NCI-H345 treated with DMSO at 0.1 percent for 48 hours (cell line): ENCODE data around the gene BBLN.
"Not testable (repeated sequence)": the region's sequence is repeated elsewhere in the genome, so short reads cannot be mapped to it uniquely, and the experiment has no call there.

Experiments used
- DNase-seq: peaks from one replicate; lab custom pipeline; 2025; ENCODE audit not compliant: unreplicated experiment; lab: John Stamatoyannopoulos, UW

The BBLN gene

DNA sequence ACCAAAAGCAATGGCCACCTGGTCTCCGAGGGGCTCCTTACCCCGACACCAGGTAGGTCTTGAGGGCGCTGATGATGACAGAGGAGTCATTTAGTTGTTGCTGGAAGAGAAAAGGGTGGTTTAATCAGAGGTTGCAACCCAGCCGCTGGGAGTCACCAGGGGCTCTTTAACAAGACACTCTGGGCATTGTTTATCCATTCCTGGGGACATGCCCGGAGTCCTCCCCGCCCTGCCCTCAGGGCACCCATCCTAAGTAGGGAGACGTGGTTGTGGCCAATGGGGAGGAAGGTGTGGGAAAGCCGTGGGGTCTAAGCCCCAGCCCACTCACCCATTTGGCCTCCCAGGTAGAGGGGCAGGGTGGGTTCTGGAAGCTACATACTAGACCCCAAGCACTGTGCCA is 35.6 kb upstream of the BBLN start:
- DNase-seq, result no peak

DNA sequence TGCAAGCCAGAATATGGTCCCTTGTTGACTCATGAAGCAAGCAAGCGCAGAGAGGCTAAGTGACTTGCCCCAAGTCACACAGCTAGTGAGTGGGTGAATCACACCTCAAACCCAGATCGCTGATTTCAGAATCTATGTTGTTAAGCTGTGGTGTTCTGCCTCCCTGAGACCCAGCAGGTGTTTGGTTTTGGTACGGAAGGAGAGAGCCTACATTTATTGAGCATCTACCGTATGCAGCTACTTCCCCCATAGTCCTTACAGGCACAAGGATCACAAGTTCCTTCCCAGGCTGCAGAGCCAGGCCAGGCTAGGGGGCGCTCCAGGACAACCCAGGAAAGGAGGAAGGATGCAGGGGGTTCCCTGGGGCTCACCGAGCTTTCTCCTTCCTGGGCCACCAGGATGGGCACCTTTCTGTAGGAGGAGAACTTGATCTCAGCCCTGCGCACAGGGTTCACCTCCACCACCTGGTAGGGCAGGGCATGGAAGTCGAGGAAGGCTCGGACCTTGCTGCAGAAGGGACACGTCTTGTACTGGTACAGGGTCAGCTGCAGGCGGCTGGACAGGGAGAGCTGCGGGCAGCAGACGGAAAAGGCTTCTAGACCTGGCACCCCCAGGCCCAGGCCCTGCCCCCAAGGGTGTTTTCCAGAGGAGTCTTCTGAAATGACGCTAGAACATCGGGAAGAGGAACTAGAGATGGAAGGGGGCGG is 35.0 kb upstream of the BBLN start:
- DNase-seq, result no peak

DNA sequence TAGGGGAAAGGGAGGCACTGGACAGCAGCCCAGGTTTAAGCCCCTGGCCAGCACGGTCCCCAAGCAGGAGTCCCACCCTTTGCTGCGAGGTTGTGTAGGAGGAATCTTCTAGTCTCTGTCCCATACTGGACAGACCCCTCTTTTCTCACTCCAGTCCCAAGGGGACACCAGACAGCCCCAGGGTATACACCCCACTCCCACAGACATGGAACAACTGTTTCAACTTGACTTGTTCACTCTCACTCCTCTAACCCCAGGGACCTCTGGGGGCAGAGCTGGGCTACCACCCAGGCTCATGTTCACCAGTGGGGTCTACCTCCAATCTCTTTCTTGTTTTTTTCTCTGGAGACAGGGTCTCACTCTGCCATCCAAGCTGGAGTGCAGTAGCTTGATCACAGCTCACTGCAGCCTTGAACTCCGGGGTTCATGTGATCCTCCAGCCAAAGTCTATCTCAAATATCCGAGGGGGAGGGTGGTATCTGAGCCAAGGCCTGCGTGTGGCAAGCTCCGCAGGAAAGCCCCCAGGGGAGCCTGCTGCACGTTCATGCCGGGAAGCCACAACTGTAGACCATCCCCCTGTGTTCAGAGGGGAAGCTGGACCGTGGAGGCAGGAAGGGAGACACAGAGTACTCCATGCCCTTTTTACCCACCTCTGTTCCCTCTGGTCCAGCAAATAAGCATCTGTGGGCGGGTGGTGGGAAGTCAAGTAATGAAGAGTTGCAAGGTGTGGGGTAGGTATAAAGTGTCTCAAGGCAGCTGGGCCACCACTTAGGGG is 34.3 kb upstream of the BBLN start:
- no peak for DNase-seq

DNA sequence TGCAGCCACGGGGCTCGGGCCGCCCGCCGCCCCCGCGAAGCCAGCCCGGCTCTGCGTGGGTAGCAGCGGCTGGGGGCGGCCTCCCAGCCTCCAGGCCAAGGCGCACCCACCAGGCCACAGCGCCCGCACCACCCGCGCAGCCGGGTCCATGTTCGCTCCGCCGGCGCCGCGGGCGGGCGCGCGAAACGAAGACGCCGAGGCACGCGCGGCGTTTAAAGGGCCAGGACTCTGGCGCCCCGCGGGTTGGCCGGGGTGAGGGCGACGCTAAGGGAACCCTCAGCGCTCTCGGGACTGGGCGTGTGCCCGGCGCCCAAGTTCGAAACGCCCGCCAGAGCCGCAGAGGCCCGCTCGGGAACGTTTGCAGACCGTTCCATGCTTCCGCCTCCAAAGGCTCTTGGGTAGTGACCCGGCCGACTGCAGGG is 32.5 kb upstream of the BBLN start, which contains the start of gene PTGES2:
Gene PTGES2 (minus strand): TSS at position 162 of the 422 bp plus-strand sequence. CDS start 12 bp downstream, at position 150.
- peak; percentile 63 for DNase-seq

DNA sequence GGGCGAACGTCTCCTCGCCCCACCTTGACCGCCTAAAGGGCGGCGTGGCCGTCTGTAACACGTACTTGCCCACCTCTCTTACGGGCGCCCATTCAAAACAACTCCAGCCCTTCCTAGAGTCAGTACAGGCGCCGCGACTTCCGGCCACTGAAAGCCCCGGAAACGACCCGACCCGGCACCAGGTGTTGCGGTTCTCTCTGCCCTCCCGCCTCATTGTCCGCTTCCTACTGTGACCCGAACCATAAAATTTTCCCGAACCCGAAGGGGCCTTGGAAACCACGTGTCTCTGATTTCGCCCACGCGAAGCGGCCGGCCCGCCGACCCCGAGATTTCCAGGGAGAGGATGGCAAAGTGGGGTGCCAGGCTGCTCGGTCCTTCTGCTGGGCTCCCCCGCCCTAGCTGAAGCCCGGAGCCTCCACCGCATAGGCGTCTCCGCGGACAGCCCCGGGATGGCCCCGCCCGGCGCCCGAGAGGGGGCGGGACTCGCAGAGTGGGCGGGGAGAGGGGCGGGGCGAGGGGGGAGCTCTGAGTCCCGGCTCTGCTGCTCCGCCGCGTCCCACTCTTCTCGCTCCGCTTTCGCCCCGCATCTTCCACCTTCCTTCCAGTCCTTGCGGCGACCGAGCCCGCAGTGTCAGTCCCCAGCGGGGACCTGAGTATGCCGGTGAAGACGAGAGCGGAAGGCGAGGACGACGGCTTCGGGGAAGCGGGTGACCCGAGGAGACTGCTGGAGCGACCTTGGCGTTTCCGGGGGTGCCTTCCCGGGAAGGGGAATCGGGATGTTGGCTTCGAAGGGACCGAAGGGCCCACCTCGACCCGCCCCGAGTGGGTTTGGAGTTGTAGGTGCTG is 31.9 kb upstream of the BBLN start:
- peak; percentile 82 for DNase-seq

DNA sequence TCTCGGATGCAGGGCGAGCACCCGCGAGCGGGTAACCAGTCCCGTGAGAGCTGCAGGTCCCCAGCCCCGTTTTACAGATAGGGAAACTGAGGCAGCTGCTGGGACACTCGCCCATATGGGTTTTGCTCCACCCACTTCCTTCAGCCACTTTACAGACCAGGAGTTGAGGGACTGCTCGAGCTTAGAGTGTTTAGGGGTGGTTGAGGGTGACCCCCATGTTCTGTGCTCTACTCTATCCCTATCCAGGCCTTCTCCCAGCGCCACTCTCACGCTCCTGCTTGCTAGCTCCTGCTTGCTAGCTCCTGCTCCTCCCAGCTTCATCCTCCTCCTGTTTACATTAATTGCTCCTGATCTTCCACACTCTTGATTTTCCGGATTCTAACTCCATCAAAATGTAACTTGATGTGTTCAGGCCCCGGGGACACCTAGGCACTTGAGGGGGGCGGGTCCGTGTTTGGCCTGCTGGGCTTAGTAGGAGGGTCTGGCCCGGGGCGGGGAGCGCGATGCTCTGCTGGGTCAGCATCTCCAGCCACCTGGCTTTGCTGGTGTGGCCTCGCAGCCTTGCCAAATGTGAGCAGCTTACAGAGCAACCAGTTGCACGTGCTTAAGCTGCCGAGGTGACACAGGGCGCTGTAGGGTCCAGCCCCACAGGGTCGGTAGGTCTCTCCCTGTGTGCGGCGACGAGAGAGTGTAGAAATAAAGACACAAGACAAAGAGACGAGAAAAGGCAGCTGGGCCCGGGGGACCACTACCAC is 31.1 kb upstream of the BBLN start:
- DNase-seq, result no peak

DNA sequence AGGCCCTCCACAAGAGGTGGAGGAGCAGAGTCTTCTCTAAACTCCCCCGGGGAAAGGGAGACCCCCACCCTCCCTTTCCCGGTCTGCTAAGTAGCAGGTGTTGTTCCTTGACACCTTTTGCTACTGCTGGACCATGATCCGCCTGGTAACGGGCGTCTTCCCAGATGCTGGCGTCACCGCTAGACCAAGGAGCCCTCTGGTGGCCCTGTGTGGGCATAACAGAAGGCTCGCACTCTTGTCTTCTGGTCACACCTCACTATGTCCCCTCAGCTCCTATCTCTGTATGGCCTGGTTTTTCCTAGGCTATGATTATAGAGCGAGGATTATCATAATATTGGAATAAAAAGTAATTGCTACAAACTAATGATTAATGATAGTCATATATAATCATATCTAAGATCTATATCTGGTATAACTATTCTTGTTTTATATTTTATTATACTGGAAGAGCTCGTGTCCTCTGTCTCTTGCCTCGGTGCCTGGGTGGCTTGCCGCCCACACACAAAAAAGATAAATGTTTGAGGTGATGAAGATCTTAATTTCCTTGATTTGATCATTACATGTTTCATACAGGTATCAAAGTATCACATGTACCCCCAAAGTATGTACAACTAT is 30.0 kb upstream of the BBLN start:
- not testable (repeated sequence) for DNase-seq

DNA sequence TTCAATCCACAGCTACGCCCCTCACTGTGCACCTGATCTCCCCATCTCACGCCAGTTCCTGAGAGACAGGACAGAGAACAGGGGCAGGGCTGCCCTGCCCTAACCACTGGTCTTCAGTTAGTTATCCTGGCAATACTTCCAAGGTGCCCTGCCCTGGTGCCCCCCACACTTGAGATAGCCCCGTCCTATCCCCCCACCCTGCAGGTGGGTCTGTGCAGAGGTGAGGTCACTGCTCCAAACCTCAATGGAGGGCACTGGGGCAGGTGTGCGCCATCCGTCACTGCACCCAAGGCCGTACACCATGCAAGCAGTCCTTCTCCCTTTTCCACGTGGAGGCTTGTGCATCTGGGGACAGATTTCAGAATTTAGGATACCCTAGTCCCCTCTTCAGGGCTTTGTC is 29.4 kb upstream of the BBLN start:
- not testable (repeated sequence) for DNase-seq

DNA sequence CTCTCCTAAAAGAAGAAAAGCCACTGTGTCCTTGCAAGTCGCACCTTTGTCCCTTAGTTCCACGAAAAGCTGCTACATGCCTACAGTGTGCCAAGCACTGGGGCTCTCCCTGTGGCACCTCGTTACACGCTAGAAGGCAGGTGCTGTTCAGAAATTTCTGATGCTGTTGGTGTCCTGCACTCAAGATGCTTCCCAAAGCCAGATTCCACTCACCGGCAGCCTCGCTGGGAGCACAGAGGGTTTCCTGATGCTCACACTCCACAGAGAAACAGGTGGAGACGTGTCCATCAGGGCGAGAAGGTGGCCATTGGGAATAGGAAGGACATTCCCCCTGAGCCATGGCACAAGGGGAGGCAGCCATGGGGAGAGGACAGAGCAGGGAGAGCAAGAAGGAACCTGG is 28.7 kb upstream of the BBLN start:
- DNase-seq, result not testable (repeated sequence)

DNA sequence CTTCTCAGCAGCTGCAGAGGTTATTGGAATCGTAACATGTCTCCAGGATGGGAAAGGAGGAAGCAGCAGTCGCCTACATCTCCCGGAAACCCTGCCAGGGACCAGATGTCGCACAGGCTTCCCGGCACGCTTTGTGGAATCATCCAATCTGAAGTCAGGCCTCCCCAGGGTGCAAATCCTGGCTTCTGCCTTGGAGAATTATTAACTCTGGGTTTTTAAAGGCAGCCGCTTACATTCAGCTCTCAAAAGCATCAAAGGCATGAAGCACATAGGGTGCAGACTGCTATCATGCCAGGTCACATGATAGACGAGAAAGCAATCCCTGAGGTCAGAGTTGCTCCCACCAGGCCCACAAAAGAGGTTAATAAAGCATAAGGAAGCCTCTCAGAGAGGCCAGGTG is 27.9 kb upstream of the BBLN start:
- not testable (repeated sequence) for DNase-seq

DNA sequence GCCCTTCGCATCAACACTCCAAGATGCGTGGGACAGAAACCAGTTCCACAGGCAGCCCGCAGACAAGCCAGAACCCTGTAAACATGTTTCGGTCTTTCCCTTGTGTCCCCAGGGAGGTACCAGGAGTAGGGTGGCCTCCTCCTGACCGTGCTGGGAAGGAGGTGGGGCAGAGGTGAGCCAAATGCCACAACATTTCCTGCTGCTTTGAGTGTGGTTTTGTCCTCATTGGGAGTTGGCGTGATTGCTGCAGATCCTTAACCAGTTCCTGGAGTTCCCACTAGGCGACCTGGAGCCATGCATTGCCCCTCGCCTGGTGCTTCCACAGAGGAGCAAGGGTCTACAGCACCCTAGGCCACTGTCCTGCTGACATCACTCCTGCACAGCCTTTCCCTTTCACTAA is 24.5 kb upstream of the BBLN start:
- DNase-seq, result not testable (repeated sequence)

DNA sequence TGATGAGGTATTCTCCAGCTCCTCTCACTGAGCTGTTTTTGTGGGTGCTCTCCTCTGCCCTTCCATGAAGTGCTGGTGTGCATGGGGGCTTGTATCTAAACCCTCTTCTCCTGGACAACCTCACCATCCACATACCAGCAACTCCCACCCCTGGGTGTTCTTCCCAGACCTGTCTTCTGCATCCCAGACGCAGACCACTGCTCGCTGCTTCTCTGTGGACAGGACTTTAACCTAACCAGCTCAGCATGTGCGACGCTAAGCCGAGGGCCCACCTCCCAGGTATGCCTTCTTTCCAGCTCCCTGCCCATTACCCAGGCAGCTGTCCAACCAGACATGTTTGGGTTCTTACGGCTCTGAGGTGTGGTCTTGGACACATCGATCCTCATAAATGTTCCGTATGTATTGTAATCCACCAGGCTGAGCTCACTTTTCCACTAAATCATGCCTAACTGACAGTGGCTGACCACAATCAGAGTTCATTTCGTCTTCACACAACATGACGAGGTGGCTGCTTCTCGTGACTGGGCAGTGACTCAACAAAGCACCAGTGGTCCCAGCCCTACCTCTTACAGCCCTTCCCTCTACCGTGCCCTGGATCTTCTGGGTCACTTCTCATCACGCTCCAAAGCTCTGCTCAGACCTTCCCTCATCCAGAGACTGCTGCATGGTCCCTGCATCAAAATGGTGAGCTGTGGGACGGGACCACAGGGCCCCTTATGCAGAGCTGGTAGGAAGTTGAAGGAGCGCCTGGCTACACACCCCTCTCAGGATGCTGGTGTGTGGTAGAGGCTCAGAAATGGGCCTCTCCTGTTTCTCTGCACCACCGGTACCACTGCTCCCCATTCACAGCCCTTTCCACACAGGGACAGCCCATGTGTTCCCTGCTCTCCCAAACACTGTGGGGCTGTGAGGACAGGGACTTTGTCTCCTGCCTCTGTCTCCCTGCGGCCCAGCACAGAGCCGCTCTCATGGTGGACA is 23.0 kb upstream of the BBLN start:
- no peak for DNase-seq

DNA sequence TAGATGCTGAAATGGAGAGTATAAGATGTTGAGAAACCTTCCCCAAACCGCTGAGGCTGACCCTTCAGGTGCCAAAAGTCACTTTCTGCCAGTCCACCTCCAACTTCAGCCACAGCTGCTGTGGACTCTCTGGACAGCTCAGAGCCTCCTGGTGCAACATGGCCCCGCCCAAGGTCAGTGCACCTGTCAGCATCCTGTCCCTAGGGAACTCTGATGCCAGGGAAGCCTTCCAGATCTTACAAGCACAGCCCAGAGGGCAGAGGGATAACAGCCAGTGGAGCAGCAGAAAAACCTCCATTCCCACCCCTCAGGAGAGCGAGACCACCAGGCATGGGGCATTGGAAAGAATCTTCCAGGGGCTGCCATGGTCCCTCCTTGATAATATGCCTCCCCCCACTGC is 22.1 kb upstream of the BBLN start:
- DNase-seq, result no peak

DNA sequence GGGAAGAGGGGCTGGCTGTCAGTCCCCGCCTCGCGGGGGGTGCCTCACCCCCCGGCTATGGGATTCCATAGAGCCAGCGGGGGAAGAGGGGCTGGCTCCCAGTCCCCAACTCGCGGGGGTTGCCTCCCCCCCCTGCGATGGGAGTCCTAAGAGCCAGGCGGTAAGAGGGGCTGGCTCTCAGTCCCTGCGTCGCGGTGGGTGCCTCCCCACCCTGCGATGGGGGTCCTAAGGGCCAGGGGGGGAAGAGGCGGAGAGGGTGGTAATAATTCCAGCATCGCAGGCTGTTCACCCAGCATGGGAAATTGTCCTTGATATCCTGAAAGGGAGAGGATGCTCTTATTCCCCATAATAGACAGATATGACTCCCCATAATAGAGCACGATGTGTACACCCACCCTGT is 20.4 kb upstream of the BBLN start:
- no peak for DNase-seq

DNA sequence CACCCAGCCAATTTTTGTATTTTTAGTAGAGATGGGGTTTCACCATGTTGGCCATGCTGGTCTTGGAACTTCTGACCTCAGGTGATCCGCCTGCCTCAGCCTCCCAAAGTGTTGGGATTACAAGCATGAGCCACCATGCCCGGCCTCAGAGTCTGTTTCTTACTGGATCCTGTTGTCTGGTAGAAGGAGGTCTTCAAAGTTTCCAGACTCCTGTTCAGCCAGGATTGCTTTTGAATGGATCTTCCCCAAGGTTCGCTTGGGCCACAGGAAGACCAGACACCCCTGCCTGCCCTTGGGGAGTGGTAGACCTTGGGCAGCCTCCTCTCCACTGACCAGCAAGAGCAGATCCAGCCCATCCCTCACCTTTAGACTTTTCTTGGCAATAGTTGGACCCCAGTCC is 18.5 kb upstream of the BBLN start:
- no peak for DNase-seq

DNA sequence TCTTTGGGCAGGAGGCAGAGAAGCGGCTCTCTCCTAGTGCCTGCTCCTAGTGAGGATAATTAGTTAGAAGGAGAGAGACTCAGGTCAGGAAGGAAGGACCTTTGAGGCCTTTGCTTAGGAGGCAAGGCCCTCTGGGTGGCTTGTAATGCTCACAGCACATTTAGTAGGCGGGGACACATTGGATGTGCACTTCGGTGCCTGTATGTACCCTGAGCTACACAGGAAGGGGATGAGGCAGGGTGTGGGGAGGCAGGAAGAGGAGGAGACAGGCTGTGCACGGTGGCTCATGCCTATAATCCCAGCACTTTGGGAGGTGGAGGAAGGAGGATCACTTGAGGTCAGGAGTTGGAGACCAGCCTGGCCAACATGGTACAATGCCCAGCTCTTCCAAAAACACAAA is 18.0 kb upstream of the BBLN start:
- DNase-seq, result no peak

DNA sequence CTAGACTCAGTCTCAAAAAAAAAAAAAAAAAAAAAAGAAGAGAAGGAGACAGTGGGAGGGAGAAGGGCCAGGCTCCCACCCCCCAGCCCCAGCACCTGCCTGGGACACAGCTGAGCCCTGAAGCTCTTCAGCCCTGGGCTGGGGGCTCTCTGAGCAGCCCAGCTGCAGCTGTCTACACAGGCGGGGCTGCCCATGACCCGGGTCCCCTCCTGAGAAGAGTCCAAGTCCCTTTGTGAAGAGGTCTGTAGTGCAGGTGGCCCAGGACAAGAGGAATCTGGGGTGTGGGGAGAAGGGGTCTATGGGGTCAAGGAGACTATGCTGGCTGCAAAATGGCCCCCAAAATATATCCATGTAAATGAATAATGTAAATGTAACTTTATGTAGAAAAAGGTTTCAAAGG is 17.5 kb upstream of the BBLN start:
- DNase-seq, result no peak

DNA sequence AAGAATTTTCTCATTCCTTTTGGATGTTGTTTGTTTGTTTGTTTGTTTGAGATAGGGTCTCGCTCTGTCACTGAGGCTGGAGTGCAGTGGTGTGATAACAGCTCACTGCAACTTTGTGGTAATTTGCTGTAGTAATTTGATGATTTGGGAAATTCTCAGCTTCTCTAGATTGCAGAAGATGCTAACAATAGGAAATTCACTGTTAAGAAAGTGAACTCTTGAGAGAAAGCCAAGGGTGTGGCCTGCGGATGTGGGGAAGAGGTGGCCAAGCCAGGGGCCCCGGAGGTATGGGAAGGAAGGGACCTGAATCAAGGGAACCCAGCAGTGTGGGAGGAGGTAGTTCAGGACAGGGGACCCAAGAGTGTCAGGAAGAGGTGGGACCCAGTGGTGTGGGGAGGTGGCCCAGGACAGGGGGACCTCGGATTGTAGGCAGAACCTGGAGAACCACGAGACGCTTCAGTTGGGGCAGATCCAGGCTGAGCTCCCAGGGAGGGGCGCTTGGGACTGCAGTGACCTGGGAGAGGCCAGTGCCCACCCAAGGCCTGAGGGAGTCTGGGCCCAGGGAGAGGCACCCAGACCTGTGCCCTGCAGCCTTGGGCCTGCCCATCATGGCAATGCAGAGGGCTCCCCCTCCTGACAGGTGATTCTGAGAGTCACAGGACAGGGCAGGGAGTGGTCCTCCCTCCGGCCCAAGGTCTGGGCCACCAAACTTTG is 16.4 kb upstream of the BBLN start:
- no peak for DNase-seq
